HCT116 (cell line): ENCODE results near the gene EGFR.

Experiments used
- CTCF ChIP-seq, 3 experiments: fragments of 200-600 bp in 1 of 3; sonication (generic) in 1 of 3; IDR thresholded peaks in 2 of 3; conservative IDR thresholded peaks in 1 of 3; 2 replicates each; pipeline ENCODE4 v1.5.1; 2012 to 2017; ENCODE audit warnings: low read depth in 2 of 3, low read length in 2 of 3, antibody characterized with exemption in 1 of 3, borderline replicate concordance in 1 of 3, control low read depth in 1 of 3, mild to moderate bottlenecking in 1 of 3, mixed read lengths in 1 of 3, mixed run types in 1 of 3, moderate library complexity in 1 of 3; ENCODE audit not compliant: insufficient read depth in 1 of 3
- EZH2 ChIP-seq: fragments of 200-600 bp; sonication (generic); IDR thresholded peaks from 2 replicates; pipeline ENCODE4 v1.6.1; 2017; ENCODE audit warnings: antibody characterized with exemption, mixed run types
- EZH2phosphoT487 ChIP-seq: fragments of 200-600 bp; IDR thresholded peaks from 2 replicates; pipeline ENCODE4 v1.6.1; 2018; ENCODE audit warnings: antibody characterized with exemption, borderline replicate concordance
- MAX ChIP-seq: IDR thresholded peaks from 2 replicates; pipeline ENCODE4 v1.6.1; 2012
- POLR2A ChIP-seq: IDR thresholded peaks from 2 replicates; pipeline ENCODE4 v1.7.0; 2011; ENCODE audit warnings: borderline replicate concordance; ENCODE audit not compliant: insufficient read depth, insufficient read length; ENCODE audit errors: extremely low read depth
- POLR2AphosphoS5 ChIP-seq: IDR thresholded peaks from 2 replicates; pipeline ENCODE4 v1.6.1; 2011; ENCODE audit warnings: mild to moderate bottlenecking, low read depth, low read length, moderate library complexity
- REST ChIP-seq: IDR thresholded peaks from 2 replicates; pipeline ENCODE4 v1.6.1; 2012; ENCODE audit warnings: low read depth
- ZBTB33 ChIP-seq: IDR thresholded peaks from 2 replicates; pipeline ENCODE4 v1.6.1; 2011; ENCODE audit warnings: mild to moderate bottlenecking, low read length, moderate library complexity; ENCODE audit not compliant: insufficient replicate concordance; ENCODE audit errors: extremely low read depth

- TF ChIP-seq CTCF (IDR thresholded peaks at IDR 0.05 in 2 of 3, conservative IDR thresholded peaks at IDR 0.05 in 1 of 3; ENCODE audit: borderline replicate concordance in 1 of 3, insufficient read depth in 1 of 3, low read depth in 2 of 3, low read length in 2 of 3) (no peak), POLR2AphosphoS5 (no peak), EZH2 (no peak), ZBTB33 (no peak), REST (no peak), EZH2phosphoT487 (no peak), MAX (no peak), POLR2A (no peak)
Measured at GRCh38 chr7:55097100-55097499, 78.3 kb downstream of the EGFR start.
